H9 (cell line): ENCODE results near the gene HOXB1. TPM values are rescaled to one million over a fixed set of nuclear protein-coding genes. Genes with fewer than 3 reads are reported as not detected.

Experiments
- DNase-seq: peaks from one replicate; pipeline ENCODE4 v3.0.0-alpha.2; 2017
- H2AFZ ChIP-seq: one replicate; pipeline ENCODE4 v1.6.1; 2013; ENCODE audit warnings: mild to moderate bottlenecking, low read length, control low read depth, moderate library complexity
- H2AK5ac ChIP-seq: 2 replicates; pipeline ENCODE4 v1.6.1; 2013; ENCODE audit warnings: low read length, control low read depth, mixed read lengths; ENCODE audit not compliant: insufficient read length
- H2BK120ac ChIP-seq: one replicate; pipeline ENCODE4 v1.6.1; 2013; ENCODE audit warnings: low read depth, mild to moderate bottlenecking, low read length, control low read depth, inconsistent platforms; ENCODE audit not compliant: poor library complexity, severe bottlenecking
- H2BK12ac ChIP-seq: 2 replicates; pipeline ENCODE4 v1.6.1; 2013; ENCODE audit warnings: low read length, control low read depth, mixed read lengths, low read depth; ENCODE audit not compliant: insufficient read length
- H2BK15ac ChIP-seq: 2 replicates; pipeline ENCODE4 v1.6.1; 2013; ENCODE audit warnings: low read depth, low read length, control low read depth
- H2BK20ac ChIP-seq: one replicate; pipeline ENCODE4 v1.6.1; 2013; ENCODE audit warnings: low read depth, mild to moderate bottlenecking, low read length, control low read depth, inconsistent platforms; ENCODE audit not compliant: poor library complexity, severe bottlenecking
- H2BK5ac ChIP-seq: 2 replicates; pipeline ENCODE4 v1.6.1; 2013; ENCODE audit warnings: low read length, control low read depth, mixed read lengths; ENCODE audit not compliant: insufficient read length
- H3K14ac ChIP-seq: 2 replicates; pipeline ENCODE4 v1.6.1; 2013; ENCODE audit warnings: low read length, control low read depth; ENCODE audit not compliant: insufficient read depth
- H3K18ac ChIP-seq: 2 replicates; pipeline ENCODE4 v1.6.1; 2013; ENCODE audit warnings: low read depth, mild to moderate bottlenecking, mixed read lengths, low read length, control low read depth; ENCODE audit not compliant: insufficient read length
- H3K23ac ChIP-seq: 2 replicates; pipeline ENCODE4 v1.6.1; 2013; ENCODE audit warnings: low read length, control low read depth, mixed read lengths, low read depth; ENCODE audit not compliant: insufficient read length
- H3K23me2 ChIP-seq: 2 replicates; pipeline ENCODE4 v1.6.1; 2013; ENCODE audit warnings: low read depth, mild to moderate bottlenecking, mixed read lengths, low read length, control low read depth; ENCODE audit not compliant: insufficient read length, poor library complexity, severe bottlenecking
- H3K27ac ChIP-seq: 2 replicates; pipeline ENCODE4 v1.5.1; 2013; ENCODE audit warnings: low read length, control low read depth, mixed read lengths, low read depth; ENCODE audit not compliant: insufficient read length
- H3K27me3 ChIP-seq: 2 replicates; pipeline ENCODE4 v1.6.1; 2013; ENCODE audit warnings: low read length, control low read depth, inconsistent platforms; ENCODE audit not compliant: insufficient read depth
- H3K4ac ChIP-seq: 2 replicates; pipeline ENCODE4 v1.6.1; 2013; ENCODE audit warnings: low read depth, mild to moderate bottlenecking, control low read depth, inconsistent platforms, low read length, moderate library complexity
- H3K4me1 ChIP-seq: 2 replicates; pipeline ENCODE4 v1.6.1; 2013; ENCODE audit warnings: low read length, control low read depth, inconsistent platforms; ENCODE audit not compliant: insufficient read depth
- H3K4me2 ChIP-seq: 2 replicates; pipeline ENCODE4 v1.6.1; 2013; ENCODE audit warnings: low read length, control low read depth, mixed read lengths; ENCODE audit not compliant: insufficient read length, insufficient read depth
- H3K56ac ChIP-seq: 2 replicates; pipeline ENCODE4 v1.6.1; 2013; ENCODE audit warnings: low read depth, mild to moderate bottlenecking, mixed read lengths, low read length, control low read depth; ENCODE audit not compliant: insufficient read length
- H3K79me1 ChIP-seq: 2 replicates; pipeline ENCODE4 v1.6.1; 2013; ENCODE audit warnings: low read depth, mild to moderate bottlenecking, moderate library complexity, low read length, control low read depth, inconsistent platforms; ENCODE audit not compliant: insufficient read depth, poor library complexity, severe bottlenecking
- H3K79me2 ChIP-seq: 2 replicates; pipeline ENCODE4 v1.6.1; 2013; ENCODE audit warnings: low read length, control low read depth, inconsistent platforms; ENCODE audit not compliant: insufficient read depth
- H3K9ac ChIP-seq: 2 replicates; pipeline ENCODE4 v1.6.1; 2013; ENCODE audit warnings: low read length, control low read depth, mixed read lengths; ENCODE audit not compliant: insufficient read length; ENCODE audit errors: extremely low read depth
- H3K9me3 ChIP-seq: one replicate; pipeline ENCODE4 v1.6.1; 2013; ENCODE audit warnings: low read depth, low read length, inconsistent platforms; ENCODE audit not compliant: control insufficient read depth
- H3T11ph ChIP-seq: one replicate; pipeline ENCODE4 v1.6.1; 2013; ENCODE audit warnings: mild to moderate bottlenecking, low read length, control low read depth, inconsistent platforms
- H4K20me1 ChIP-seq: one replicate; pipeline ENCODE4 v1.6.1; 2013; ENCODE audit not compliant: control insufficient read depth, insufficient read length, insufficient read depth
- H4K5ac ChIP-seq: 2 replicates; pipeline ENCODE4 v1.6.1; 2013; ENCODE audit warnings: low read depth, mild to moderate bottlenecking, mixed read lengths, low read length, control low read depth; ENCODE audit not compliant: insufficient read length
- H4K8ac ChIP-seq: replicated peaks from 2 replicates; pipeline ENCODE4 v1.6.1; 2013; ENCODE audit warnings: low read length, control low read depth, mixed read lengths, low read depth; ENCODE audit not compliant: insufficient read length
- H4K91ac ChIP-seq: 2 replicates; pipeline ENCODE4 v1.6.1; 2013; ENCODE audit warnings: low read depth, mild to moderate bottlenecking, moderate library complexity, mixed read lengths, low read length, control low read depth; ENCODE audit not compliant: insufficient read length
- H3K27ac Mint-ChIP-seq, 3 experiments: 2 replicates in 2 of 3; 3 replicates in 1 of 3; pipeline ENCODE4 v1.8.0; 2020 to 2021; ENCODE audit warnings: mixed read lengths in 3 of 3, mild to moderate bottlenecking in 1 of 3, moderate library complexity in 1 of 3
- H3K27me3 Mint-ChIP-seq: 2 replicates; pipeline ENCODE4 v1.8.0; 2021; ENCODE audit warnings: low read depth, mild to moderate bottlenecking, moderate library complexity, mixed read lengths
- H3K36me3 Mint-ChIP-seq, 3 experiments: 2 replicates in 2 of 3; 3 replicates in 1 of 3; pipeline ENCODE4 v1.8.0; 2020 to 2021; ENCODE audit warnings: low read depth in 3 of 3, mixed read lengths in 3 of 3; ENCODE audit not compliant: insufficient read depth in 1 of 3
- H3K4me1 Mint-ChIP-seq, 2 experiments: 2 replicates each; pipeline ENCODE4 v1.8.0; 2020; ENCODE audit warnings: mixed read lengths in 2 of 2
- H3K4me3 Mint-ChIP-seq, 2 experiments: 2 replicates in 1 of 2; 3 replicates in 1 of 2; pipeline ENCODE4 v1.8.0; 2020 to 2021; ENCODE audit warnings: mild to moderate bottlenecking in 2 of 2, mixed read lengths in 2 of 2, moderate library complexity in 1 of 2
- H3K9me3 Mint-ChIP-seq, 2 experiments: 2 replicates in 1 of 2; 3 replicates in 1 of 2; pipeline ENCODE4 v1.8.0; 2020; ENCODE audit warnings: mild to moderate bottlenecking in 2 of 2, mixed read lengths in 2 of 2, moderate library complexity in 1 of 2
- WGBS: extraction: QIAGEN DNeasy Blood & Tissue Kit; methylation state at CpG from one replicate; pipeline ENCODE4 v1.1.7; 2013; ENCODE audit warnings: missing lambda C conversion rate, low lambda C conversion rate, mixed read lengths; ENCODE audit not compliant: insufficient read length; ENCODE audit errors: extremely low coverage; 5-methylcytosine and 5-hydroxymethylcytosine counted together
- total RNA-seq: library from RNA; stranded (reverse); gene quantifications from 2 replicates; pipeline ENCODE4 v1.2.1, GENCODE V29; 2021
- TF ChIP-seq, protein P1 (sequence below): fragments of 200-600 bp; sonication (generic); conservative IDR thresholded peaks from 3 replicates; pipeline ENCODE4 v1.8.0; 2021; ENCODE audit warnings: antibody characterized with exemption, mild to moderate bottlenecking

Gene HOXB1
- total RNA-seq, 1 experiment from 2014 or later, result not detected

DNA sequence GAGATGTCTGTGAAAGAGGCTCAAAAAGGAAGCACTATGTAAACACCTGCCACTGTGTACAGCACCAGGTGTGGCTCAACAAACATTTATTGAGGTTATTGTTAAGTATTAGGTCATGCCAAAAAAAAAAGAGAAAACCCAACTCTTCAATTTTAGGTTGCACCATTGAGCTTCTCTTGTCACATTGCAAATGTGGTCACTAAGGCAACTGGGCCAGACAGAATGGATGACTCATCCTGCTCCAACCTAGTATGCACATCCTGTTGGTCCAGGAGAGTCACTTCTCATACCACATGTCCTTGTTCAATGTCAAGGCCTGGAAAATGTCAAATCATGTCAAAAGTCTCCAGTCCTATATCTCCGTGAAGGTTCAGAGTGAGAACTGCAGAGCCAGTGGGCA lies 25.0 kb downstream of the HOXB1 start:
- Histone ChIP-seq H3K4ac (no peak overlapping the region), H3K18ac (no peak overlapping the region), H3T11ph (no peak overlapping the region), H3K4me2 (no peak overlapping the region), H4K20me1 (no peaks in the 10 kb centered on the region), H2BK15ac (no peak overlapping the region), H4K5ac (no peak overlapping the region), H3K79me1 (no peaks in the 10 kb centered on the region), H2BK120ac (no peak overlapping the region), H3K27me3 (peaks cover 3% of the 10 kb centered on the region; the same call in 1 of the 2 replicates), H2BK20ac (no peak overlapping the region), H3K27ac (no peak overlapping the region), H3K4me1 (no peaks in the 10 kb centered on the region), H2BK5ac (no peak overlapping the region), H3K56ac (no peak overlapping the region), H3K23ac (no peak overlapping the region), H2BK12ac (no peak overlapping the region), H2AK5ac (no peak overlapping the region), H4K91ac (no peak overlapping the region), H3K14ac (no peak overlapping the region), H4K8ac (no peak overlapping the region), H3K9ac (no peak overlapping the region), H3K79me2 (0 out of 2 replicates have a peak, but pooled peaks cover 2% of the 10 kb centered on the region), H3K23me2 (no peaks in the 10 kb centered on the region), H3K9me3 (no peaks in the 10 kb centered on the region), H2AFZ (no peak overlapping the region)
- TF ChIP-seq, protein P1, sequence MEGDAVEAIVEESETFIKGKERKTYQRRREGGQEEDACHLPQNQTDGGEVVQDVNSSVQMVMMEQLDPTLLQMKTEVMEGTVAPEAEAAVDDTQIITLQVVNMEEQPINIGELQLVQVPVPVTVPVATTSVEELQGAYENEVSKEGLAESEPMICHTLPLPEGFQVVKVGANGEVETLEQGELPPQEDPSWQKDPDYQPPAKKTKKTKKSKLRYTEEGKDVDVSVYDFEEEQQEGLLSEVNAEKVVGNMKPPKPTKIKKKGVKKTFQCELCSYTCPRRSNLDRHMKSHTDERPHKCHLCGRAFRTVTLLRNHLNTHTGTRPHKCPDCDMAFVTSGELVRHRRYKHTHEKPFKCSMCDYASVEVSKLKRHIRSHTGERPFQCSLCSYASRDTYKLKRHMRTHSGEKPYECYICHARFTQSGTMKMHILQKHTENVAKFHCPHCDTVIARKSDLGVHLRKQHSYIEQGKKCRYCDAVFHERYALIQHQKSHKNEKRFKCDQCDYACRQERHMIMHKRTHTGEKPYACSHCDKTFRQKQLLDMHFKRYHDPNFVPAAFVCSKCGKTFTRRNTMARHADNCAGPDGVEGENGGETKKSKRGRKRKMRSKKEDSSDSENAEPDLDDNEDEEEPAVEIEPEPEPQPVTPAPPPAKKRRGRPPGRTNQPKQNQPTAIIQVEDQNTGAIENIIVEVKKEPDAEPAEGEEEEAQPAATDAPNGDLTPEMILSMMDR, result no peak
- Mint-ChIP-seq H3K27ac (no peak overlapping the region), H3K9me3 (no peaks in the 10 kb centered on the region), H3K4me3 (no peak overlapping the region), H3K27me3 (peaks cover 76% of the 10 kb centered on the region), H3K36me3 (no peaks in the 10 kb centered on the region; a peak in 1 of 7 replicates), H3K4me1 (peaks cover 16 to 22% of the 10 kb centered on the region in 2 experiments)
- no CpG with 5 or more reads among the region's 1 CpG for WGBS
- DNase-seq, result no peak
